OCI-LY7 (cell line): ENCODE results near the gene NDRG2. TPM values are rescaled to one million over a fixed set of nuclear protein-coding genes. Genes with fewer than 3 reads are reported as not detected.

Experiments used
- BruUV-seq: library from RNA; stranded (reverse); fragments of 400-500 nt; replicated peaks from 2 replicates; lab custom pipeline; 2021; lab: Mats Ljungman, UMichigan
- CTCF ChIA-PET: fragments of 300-600 bp; sonication (Branson Sonifier 250); formaldehyde crosslinking; loops from one replicate; lab custom pipeline; 2022; ENCODE audit warnings: antibody characterized with exemption; ENCODE audit not compliant: unreplicated experiment; lab: Charles Lee
- POLR2A ChIA-PET: fragments of 300-600 bp; sonication (Branson Sonifier 250); formaldehyde crosslinking; loops from one replicate; lab custom pipeline; 2022; ENCODE audit warnings: antibody characterized with exemption; lab: Charles Lee
- DNase-seq: peaks from one replicate; pipeline ENCODE4 v3.0.0-alpha.2; 2015; ENCODE audit warnings: low spot score
- H2AFZ ChIP-seq: fragments of 200-600 bp; sonication (generic), shearing (Covaris generic); 2 replicates; pipeline ENCODE4 v1.6.1; 2014; ENCODE audit warnings: mild to moderate bottlenecking, antibody characterized with exemption, low read length, moderate library complexity
- H3K27ac ChIP-seq: fragments of 200-600 bp; sonication (generic); 2 replicates; pipeline ENCODE4 v1.5.1; 2014; ENCODE audit warnings: mixed run types, low read depth, mild to moderate bottlenecking, moderate library complexity, low read length, inconsistent platforms; ENCODE audit not compliant: poor library complexity, severe bottlenecking
- H3K36me3 ChIP-seq: fragments of 200-600 bp; sonication (generic); 2 replicates; pipeline ENCODE4 v1.6.1; 2014; ENCODE audit warnings: mild to moderate bottlenecking, antibody characterized with exemption, low read length, moderate library complexity, mixed read lengths; ENCODE audit not compliant: insufficient read depth
- H3K4me1 ChIP-seq: fragments of 200-600 bp; sonication (generic); 2 replicates; pipeline ENCODE4 v1.5.1; 2014; ENCODE audit warnings: mild to moderate bottlenecking, low read length; ENCODE audit not compliant: insufficient read depth, poor library complexity, severe bottlenecking
- H3K4me2 ChIP-seq: fragments of 200-600 bp; sonication (generic); 2 replicates; pipeline ENCODE4 v1.6.1; 2014; ENCODE audit warnings: mild to moderate bottlenecking, low read length
- H3K4me3 ChIP-seq: fragments of 200-600 bp; sonication (generic); 2 replicates; pipeline ENCODE4 v1.5.1; 2014; ENCODE audit warnings: mild to moderate bottlenecking, low read depth, low read length; ENCODE audit not compliant: poor library complexity, severe bottlenecking
- H3K79me2 ChIP-seq: fragments of 200-600 bp; sonication (generic); 2 replicates; pipeline ENCODE4 v1.6.1; 2016; ENCODE audit warnings: low read depth, mild to moderate bottlenecking, low read length, moderate library complexity, mixed read lengths; ENCODE audit not compliant: insufficient read depth
- H3K9me2 ChIP-seq: fragments of 200-600 bp; sonication (generic); 2 replicates; pipeline ENCODE4 v1.6.1; 2016; ENCODE audit warnings: mild to moderate bottlenecking, low read length, mixed read lengths; ENCODE audit not compliant: insufficient read depth
- H3K9me3 ChIP-seq: fragments of 200-600 bp; sonication (generic); 2 replicates; pipeline ENCODE4 v1.6.1; 2014; ENCODE audit warnings: mild to moderate bottlenecking, mixed run types, low read length, mixed read lengths
- H4K20me1 ChIP-seq: fragments of 200-600 bp; sonication (generic); 2 replicates; pipeline ENCODE4 v1.6.1; 2014; ENCODE audit warnings: mild to moderate bottlenecking, antibody characterized with exemption, low read length, moderate library complexity, mixed read lengths; ENCODE audit not compliant: insufficient read depth
- EZH2phosphoT487 ChIP-seq: fragments of 200-600 bp; sonication (generic); IDR thresholded peaks from 2 replicates; pipeline ENCODE4 v1.6.1; 2018; ENCODE audit warnings: low read depth, borderline replicate concordance, mild to moderate bottlenecking, mixed run types, antibody characterized with exemption, low read length, moderate library complexity, mixed read lengths
- intact Hi-C: fragments of 100-400 bp; cut with micrococcal nuclease; formaldehyde crosslinking; loops from one replicate; pipeline ENCODE4 v1.10.0; 2022; ENCODE audit not compliant: unreplicated experiment
- total RNA-seq, 2 experiments: library from RNA; depleted of rRNA in 1 of 2; stranded (reverse); fragments of >200 nt in 1 of 2; shearing (Covaris generic) in 1 of 2; gene quantifications; 2 replicates each; pipeline ENCODE4 v1.2.3, GENCODE V29; 2014 to 2022
- TF ChIP-seq, protein P1 (sequence below): fragments of 200-600 bp; sonication (generic); conservative IDR thresholded peaks from 2 replicates; pipeline ENCODE4 v1.5.1; 2014; ENCODE audit warnings: mild to moderate bottlenecking, antibody characterized with exemption, low read length, moderate library complexity, mixed read lengths

NDRG2 gene
- total RNA-seq, 2 experiments from 2014 or later: not detected

DNA sequence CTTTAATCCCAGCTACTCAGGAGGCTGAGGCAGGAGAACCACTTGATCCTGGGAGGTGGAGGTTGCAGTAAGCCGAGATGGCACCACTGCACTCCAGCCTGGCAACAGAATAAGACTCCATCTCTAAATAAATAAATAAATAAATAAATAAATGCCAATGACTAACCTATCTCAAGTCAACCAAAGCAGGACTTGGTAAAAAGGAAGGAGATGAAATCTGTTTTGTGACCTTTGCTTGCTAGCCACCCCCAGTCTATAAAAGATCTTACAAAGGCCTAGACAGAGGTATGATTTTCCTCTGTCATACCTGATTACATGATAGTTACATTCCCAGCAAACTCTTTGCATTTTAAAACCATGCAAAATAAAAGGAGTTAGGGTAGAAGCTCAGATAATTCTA lies 48.6 kb downstream of the NDRG2 start:
- peaks cover 8% of the 10 kb centered on the region for H3K4me1 ChIP-seq
- no TSS peak for BruUV-seq
- H3K4me3 ChIP-seq: no peak overlapping the region
- H3K9me3 ChIP-seq: no peaks in the 10 kb centered on the region
- H4K20me1 ChIP-seq: no peaks in the 10 kb centered on the region
- no peaks in the 10 kb centered on the region for H3K36me3 ChIP-seq
- H3K4me2 ChIP-seq: no peak overlapping the region
- POLR2A ChIA-PET: no interaction called here
- no peak overlapping the region for H2AFZ ChIP-seq
- no peaks in the 10 kb centered on the region for H3K79me2 ChIP-seq
- H3K9me2 ChIP-seq: no peaks in the 10 kb centered on the region
- H3K27ac ChIP-seq: no peak overlapping the region
- no peak for DNase-seq
- intact Hi-C loops: no loop called here
- TF ChIP-seq, protein P1, sequence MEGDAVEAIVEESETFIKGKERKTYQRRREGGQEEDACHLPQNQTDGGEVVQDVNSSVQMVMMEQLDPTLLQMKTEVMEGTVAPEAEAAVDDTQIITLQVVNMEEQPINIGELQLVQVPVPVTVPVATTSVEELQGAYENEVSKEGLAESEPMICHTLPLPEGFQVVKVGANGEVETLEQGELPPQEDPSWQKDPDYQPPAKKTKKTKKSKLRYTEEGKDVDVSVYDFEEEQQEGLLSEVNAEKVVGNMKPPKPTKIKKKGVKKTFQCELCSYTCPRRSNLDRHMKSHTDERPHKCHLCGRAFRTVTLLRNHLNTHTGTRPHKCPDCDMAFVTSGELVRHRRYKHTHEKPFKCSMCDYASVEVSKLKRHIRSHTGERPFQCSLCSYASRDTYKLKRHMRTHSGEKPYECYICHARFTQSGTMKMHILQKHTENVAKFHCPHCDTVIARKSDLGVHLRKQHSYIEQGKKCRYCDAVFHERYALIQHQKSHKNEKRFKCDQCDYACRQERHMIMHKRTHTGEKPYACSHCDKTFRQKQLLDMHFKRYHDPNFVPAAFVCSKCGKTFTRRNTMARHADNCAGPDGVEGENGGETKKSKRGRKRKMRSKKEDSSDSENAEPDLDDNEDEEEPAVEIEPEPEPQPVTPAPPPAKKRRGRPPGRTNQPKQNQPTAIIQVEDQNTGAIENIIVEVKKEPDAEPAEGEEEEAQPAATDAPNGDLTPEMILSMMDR: no peak
- TF ChIP-seq EZH2phosphoT487: no peak
- CTCF ChIA-PET: no interaction called here

DNA sequence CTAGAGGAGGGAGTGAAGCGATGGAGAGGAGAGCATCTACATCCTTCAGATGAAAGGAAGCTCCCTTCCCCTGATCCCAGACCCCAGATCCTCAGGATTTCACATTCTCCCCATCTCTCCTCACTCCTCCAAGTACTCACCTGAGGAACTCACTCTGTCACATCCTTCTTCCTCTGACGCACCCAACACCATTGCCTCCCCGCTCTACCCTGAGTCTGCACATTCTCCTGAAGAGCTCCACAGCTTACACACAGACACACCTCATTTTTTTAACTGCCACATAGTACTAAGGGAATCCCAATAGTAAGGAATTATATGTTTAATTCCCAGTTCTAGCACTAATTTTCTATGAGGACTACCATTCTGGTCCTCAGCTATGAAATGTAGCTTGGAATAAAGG lies 51.4 kb downstream of the NDRG2 start:
- H3K36me3 ChIP-seq: no peaks in the 10 kb centered on the region
- no peak overlapping the region for H2AFZ ChIP-seq
- peaks cover 13% of the 10 kb centered on the region for H3K4me1 ChIP-seq
- no peaks in the 10 kb centered on the region for H3K9me2 ChIP-seq
- H3K4me3 ChIP-seq: no peak overlapping the region
- intact Hi-C loops: loop anchor here (5.0 kb wide), 1 partner anchor 291 kb away; the partner anchor contains the start of gene RNASE4
- DNase-seq: no peak
- POLR2A ChIA-PET: no interaction called here
- CTCF ChIA-PET: no interaction called here
- H3K4me2 ChIP-seq: no peak overlapping the region
- TF ChIP-seq, protein P1: no peak
- no peak for TF ChIP-seq EZH2phosphoT487
- H4K20me1 ChIP-seq: no peaks in the 10 kb centered on the region
- H3K79me2 ChIP-seq: no peaks in the 10 kb centered on the region
- BruUV-seq: no TSS peak
- H3K27ac ChIP-seq: no peak overlapping the region
- H3K9me3 ChIP-seq: no peaks in the 10 kb centered on the region

DNA sequence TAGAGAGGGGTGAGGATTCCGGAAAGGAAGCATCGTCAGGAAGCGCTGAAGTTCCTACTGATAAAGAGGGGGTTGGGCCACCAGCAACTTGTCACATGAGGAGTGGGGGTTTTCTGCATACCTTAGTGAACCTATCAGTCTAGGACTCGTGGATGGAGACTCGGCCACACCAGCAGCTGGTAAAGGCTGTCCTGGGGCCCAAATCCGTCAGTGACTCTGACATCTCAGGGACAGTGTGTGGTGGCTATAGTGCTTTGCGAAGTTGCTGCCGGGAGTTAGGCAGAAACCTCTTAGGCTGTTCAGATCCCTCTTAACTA lies 53.2 kb downstream of the NDRG2 start:
- TF ChIP-seq, protein P1: no peak
- TF ChIP-seq EZH2phosphoT487: no peak
- Histone ChIP-seq H3K9me3 (no peaks in the 10 kb centered on the region), H3K4me3 (peak overlapping the region; percentile 75), H3K9me2 (no peaks in the 10 kb centered on the region), H3K79me2 (no peaks in the 10 kb centered on the region), H3K4me1 (peaks cover 13% of the 10 kb centered on the region), H3K27ac (no peak overlapping the region), H3K36me3 (no peaks in the 10 kb centered on the region), H2AFZ (peak overlapping the region; percentile 97; the same call in 1 of the 2 replicates), H3K4me2 (peak overlapping the region; percentile 95), H4K20me1 (no peaks in the 10 kb centered on the region)
- BruUV-seq: no TSS peak
- ChIA-PET POLR2A (interaction anchor here (0.8 to 1.3 kb wide), 2 partner anchors 10 to 33 kb away, joined by 4 to 5 read pairs; no protein-coding TSS in a partner anchor), CTCF (interaction anchor here (0.5 to 1.7 kb wide), 12 partner anchors 9 to 712 kb away, joined by 3 to 11 read pairs (median 5); no protein-coding TSS in a partner anchor)
- intact Hi-C loops: loop anchor here (1.0 to 5.0 kb wide), 4 partner anchors 69 to 289 kb away; partner anchors contain the start of gene RNASE4
- DNase-seq: no peak
